Activated T-cell treated with anti-CD3 and anti-CD28 coated beads, Interleukin-2, amount 50 U/mL, for 72 hours (primary cell): Measurements from ENCODE around the gene SCAMP2. TPM values are rescaled to one million over a fixed set of nuclear protein-coding genes. Genes with fewer than 3 reads are reported as not detected.

ENCODE experiments used
- ATAC-seq, 2 donors: fragments of 150-1000 bp; cut with Tn5 transposase; replicated peaks in 1 of 2; 2 replicates each; pipeline ENCODE4 v1.10.0; 2021; ENCODE audit warnings: moderate library complexity in 2 of 2, mild to moderate bottlenecking in 1 of 2
- DNase-seq, 2 donors: peaks; one replicate each; pipeline ENCODE4 v3.0.0; 2021 to 2022; ENCODE audit warnings: mixed read lengths in 1 of 2
- H3K27ac Mint-ChIP-seq: one replicate; pipeline ENCODE4 v1.8.0; 2022; ENCODE audit warnings: mild to moderate bottlenecking, moderate library complexity, mixed read lengths
- H3K27me3 Mint-ChIP-seq: one replicate; pipeline ENCODE4 v1.8.0; 2022; ENCODE audit warnings: low read depth, mixed read lengths
- H3K36me3 Mint-ChIP-seq, 2 donors: one replicate each; pipeline ENCODE4 v1.8.0; 2022; ENCODE audit warnings: mixed read lengths in 2 of 2, mild to moderate bottlenecking in 1 of 2; ENCODE audit not compliant: insufficient read depth in 2 of 2
- H3K4me1 Mint-ChIP-seq: one replicate; pipeline ENCODE4 v1.8.0; 2022; ENCODE audit warnings: low read depth, mixed read lengths
- H3K4me3 Mint-ChIP-seq, 2 donors: one replicate each; pipeline ENCODE4 v1.8.0; 2022; ENCODE audit warnings: mild to moderate bottlenecking in 2 of 2, mixed read lengths in 2 of 2, moderate library complexity in 2 of 2
- H3K9me3 Mint-ChIP-seq, 2 donors: one replicate each; pipeline ENCODE4 v1.8.0; 2022; ENCODE audit warnings: mixed read lengths in 2 of 2
- total RNA-seq, 2 donors: library from RNA; stranded (reverse); gene quantifications; one replicate each; pipeline ENCODE4 v1.2.3, GENCODE V29; 2022

Gene SCAMP2
- total RNA-seq, 2 donors from 2014 or later: 66.4 to 77.0 TPM

DNA sequence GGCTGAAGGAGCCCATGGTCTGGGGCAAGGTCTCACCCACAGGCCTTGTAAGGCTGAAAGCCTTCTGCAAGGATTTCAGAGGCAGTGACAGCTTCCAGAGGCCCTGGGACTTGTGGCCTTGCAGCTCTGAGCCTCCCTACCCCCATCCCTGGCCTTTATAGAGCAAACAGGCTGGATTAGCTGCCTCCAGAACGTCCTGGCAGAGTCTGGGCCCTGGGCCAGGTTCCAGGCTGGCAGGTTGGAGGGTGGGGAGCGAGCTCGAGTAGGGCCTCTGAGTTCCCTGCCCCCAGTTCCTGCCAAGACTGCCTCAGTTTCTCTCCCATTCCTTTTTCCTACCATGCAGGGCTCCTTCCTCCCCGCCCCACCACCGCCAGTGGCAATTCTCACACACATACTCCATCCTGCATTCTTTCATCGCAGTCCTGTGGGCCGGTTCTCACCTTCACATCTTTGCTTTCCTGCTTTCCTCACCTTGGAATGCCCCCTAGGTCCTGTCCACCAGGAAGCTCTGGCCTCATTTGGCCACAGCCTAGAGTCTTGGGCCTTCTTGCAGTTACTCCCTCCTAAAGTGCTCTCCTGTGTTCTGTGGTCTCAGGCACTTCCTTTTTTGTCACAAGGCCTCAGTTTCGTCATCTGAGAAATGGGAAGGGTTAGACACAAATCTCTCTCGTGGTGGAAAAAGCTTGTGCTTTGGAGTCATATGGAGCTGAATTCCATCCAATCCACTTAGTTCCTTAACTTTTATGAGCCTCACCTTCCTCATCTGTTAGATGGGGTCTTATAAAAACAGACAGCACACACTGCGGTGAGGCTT is 57.8 kb downstream of the SCAMP2 start:
- Mint-ChIP-seq H3K4me1 (peaks cover 16% of the 10 kb centered on the region), H3K27me3 (no peaks in the 10 kb centered on the region), H3K9me3 (no peaks in the 10 kb centered on the region), H3K4me3 (no peak overlapping the region), H3K36me3 (no peaks in the 10 kb centered on the region), H3K27ac (no peak overlapping the region)
- no peak for DNase-seq
- ATAC-seq: no peak

DNA sequence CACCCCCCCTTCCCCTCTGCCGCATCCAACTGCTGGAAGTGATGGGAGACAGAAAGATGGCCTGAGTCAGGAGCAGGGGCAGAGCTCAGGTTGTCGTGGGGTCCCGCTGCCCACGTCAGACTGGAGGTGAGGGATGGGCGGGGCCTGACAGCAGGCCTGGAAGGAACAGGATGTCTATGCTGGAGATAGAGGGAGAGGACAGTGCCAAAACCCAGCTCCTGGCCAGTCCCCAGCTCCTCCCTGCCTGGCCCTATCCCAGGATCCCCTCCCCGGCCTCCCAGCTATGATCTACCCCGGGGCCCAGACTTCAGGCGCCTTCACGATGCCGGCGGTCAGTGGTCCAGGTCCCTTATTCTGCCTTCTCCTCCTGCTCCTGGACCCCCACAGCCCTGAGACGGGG is 60.6 kb downstream of the SCAMP2 start, which contains the start of gene LMAN1L:
Gene LMAN1L, plus strand, starts transcription at position 303 of the 400 bp plus-strand sequence. Its CDS starts 20 bp downstream, at position 323.
- peaks cover 23% of the 10 kb centered on the region for H3K4me1 Mint-ChIP-seq

DNA sequence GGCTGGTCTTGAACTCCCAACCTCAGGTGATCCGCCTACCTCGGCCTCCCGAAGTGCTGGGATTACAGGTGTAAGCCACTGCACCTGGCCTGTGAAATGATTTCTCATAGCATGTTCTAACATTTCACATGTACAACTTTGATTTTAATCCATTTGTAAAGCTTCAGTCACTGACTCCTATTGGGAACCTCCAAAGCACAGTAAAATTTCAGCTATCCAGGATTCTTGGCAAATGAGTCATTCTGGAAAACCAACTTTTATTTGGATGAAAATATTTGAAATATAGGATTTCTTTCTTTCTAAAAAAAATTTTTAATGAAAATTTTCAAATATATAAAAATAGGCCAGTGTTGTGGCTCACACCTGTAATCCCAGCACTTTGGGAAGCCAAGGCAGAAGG is 63.2 kb downstream of the SCAMP2 start:
- Mint-ChIP-seq H3K27me3 (no peaks in the 10 kb centered on the region), H3K36me3 (peaks cover 0 to under 1% of the 10 kb centered on the region in 2 donors), H3K9me3 (no peaks in the 10 kb centered on the region), H3K4me3 (no peak overlapping the region), H3K4me1 (peaks cover 26% of the 10 kb centered on the region), H3K27ac (no peak overlapping the region)
- DNase-seq (no peak), ATAC-seq (no peak)

More for the DNA sequence above, 60.6 kb downstream of the SCAMP2 start, which contains the start of gene LMAN1L:
- DNase-seq (no peak), ATAC-seq (peak; percentile 8 to 22)
- Mint-ChIP-seq H3K27ac (no peak within 1 kb of the TSS), H3K27me3 (no peaks in the 10 kb centered on the region), H3K9me3 (no peaks in the 10 kb centered on the region), H3K4me3 (no peak within 1 kb of the TSS), H3K36me3 (no peaks in the 10 kb centered on the region)

DNA sequence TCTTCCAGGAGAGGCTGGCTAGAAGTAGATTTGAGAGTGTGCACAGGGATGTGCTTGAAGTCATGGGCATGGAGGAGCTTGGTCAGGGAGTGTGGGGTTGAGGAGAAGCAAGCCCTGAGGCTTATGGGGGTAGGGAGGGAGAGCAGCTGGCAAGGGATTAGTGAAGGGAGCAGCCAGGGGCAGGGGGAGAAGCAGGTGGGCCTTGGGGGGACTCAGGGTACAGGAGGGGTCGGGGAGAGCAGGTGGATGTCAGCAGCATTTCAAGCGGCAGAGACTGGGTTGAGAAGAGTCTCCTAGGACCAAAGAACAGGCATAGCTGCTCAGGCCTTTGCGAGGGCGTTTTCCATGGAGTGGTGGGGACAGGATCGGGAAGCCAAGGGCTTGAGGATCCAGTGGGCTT is 63.9 kb downstream of the SCAMP2 start:
- Mint-ChIP-seq H3K4me1 (peaks cover 29% of the 10 kb centered on the region), H3K36me3 (peaks cover 1 to 3% of the 10 kb centered on the region in 2 donors), H3K4me3 (no peak overlapping the region), H3K9me3 (no peaks in the 10 kb centered on the region), H3K27me3 (no peaks in the 10 kb centered on the region), H3K27ac (peak overlapping the region; percentile 1)
- peak in 1 of 2 donors; percentile 12 for ATAC-seq
- DNase-seq: no peak

DNA sequence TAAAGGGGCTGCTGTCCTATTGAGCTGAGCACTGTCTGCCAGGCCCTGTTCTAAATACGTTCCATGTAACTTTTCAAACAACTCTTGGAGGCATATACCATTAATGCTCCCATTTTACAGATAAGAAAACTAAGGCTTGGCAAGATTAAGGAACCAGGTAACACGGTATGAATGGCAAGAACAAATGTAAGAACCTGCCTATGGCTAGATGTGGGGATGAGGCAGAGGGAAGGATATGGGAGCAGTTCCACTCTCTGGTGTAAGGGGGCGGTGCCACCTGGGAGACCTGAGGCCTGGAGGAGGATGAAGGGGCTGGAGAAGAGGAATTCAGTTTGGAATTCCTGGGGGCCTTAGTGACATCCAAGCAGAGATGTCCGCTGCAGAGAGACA is 64.3 kb downstream of the SCAMP2 start:
- ATAC-seq (no peak), DNase-seq (no peak)
- Mint-ChIP-seq H3K27ac (peak overlapping the region; percentile 1), H3K4me1 (peaks cover 29% of the 10 kb centered on the region), H3K9me3 (no peaks in the 10 kb centered on the region), H3K36me3 (peaks cover 5 to 6% of the 10 kb centered on the region in 2 donors), H3K27me3 (no peaks in the 10 kb centered on the region), H3K4me3 (no peak overlapping the region)

DNA sequence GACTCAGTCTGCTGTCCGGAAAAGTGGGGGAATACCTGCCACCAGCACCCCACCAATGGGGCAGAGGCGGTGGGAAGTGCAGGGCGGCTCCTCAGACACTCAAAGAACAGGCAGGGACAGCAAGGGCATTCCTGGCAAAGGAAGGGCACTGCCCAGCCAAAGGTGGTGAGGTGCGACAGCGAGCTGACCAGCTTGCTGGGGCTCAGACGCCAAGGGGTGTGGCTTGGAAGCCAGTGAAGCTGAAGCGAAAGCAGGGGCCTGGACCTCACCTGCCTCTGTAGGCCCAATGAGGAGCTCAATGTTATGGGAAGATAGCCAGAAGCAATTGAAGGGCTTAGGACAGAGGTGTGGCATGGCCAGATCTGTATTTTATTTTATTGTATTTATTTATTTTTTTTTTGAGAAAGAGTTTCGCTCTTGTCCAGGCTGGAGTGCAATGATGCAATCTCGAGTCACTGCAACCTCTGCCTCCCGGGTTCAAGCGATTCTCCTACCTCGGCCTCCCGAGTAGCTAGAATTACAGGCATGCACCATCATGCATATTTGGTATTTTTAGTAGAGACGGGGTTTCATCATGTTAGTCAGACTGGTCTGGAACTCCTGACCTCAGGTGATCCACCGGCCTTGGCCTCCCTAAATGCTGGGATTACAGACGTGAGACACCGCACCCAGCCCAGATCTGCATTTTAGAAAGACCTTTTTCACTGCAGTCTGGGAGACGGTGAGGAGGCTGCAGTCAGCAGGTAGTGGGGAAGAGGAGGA is 64.9 kb downstream of the SCAMP2 start:
- Mint-ChIP-seq H3K27ac (peak overlapping the region; percentile 10), H3K27me3 (no peaks in the 10 kb centered on the region), H3K4me3 (no peak overlapping the region), H3K4me1 (peaks cover 29% of the 10 kb centered on the region), H3K36me3 (peaks cover 5 to 6% of the 10 kb centered on the region in 2 donors), H3K9me3 (no peaks in the 10 kb centered on the region)
- DNase-seq: no peak
- no peak for ATAC-seq

DNA sequence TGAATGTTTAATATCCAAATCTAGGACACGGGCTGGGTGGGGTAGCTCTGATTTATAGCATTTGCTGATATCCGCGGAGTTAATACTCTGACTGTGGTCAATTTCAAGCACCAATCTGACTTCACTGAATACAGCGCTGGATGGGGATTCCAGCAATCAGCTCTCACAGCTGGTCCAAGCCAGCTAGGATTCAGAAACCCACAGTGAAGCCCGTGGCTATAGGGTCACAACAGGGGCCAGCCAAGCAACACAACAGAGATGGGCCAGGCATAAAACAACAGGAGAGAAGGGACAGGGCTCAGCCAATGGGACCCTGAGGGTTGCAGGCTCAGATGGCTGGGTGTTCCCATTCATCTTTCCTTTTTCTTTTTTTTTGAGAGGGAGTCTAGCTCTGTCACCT is 65.9 kb downstream of the SCAMP2 start:
- peaks cover 5 to 9% of the 10 kb centered on the region in 2 donors for H3K36me3 Mint-ChIP-seq
- ATAC-seq (no peak), DNase-seq (no peak)
- H3K9me3 Mint-ChIP-seq: no peaks in the 10 kb centered on the region
- no peak overlapping the region for H3K27ac Mint-ChIP-seq
- H3K4me1 Mint-ChIP-seq: peaks cover 29% of the 10 kb centered on the region
- H3K4me3 Mint-ChIP-seq: no peak overlapping the region
- H3K27me3 Mint-ChIP-seq: no peaks in the 10 kb centered on the region

DNA sequence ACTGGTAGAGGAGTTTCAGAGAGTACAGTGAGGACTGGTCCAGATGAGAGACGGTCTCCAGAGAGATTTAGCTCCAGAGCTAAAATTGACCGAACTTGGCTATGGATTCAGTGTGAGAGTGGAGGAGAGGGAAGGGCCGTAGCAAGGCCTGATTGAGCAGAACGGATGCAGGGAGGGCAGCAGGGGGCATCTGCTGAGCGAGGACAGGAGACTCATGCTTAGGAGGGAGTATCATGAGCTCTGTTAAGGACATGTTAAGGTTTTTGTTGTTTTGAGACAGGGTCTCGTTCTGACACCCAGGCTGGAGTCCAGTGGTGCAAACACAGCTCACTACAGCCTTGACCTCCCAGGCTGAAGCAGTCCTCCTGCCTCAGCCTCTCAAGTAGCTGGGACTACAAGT is 68.2 kb downstream of the SCAMP2 start:
- no peak overlapping the region for H3K4me3 Mint-ChIP-seq
- H3K4me1 Mint-ChIP-seq: peaks cover 33% of the 10 kb centered on the region
- peaks cover 5 to 17% of the 10 kb centered on the region in 2 donors for H3K36me3 Mint-ChIP-seq
- no peak for ATAC-seq
- no peak for DNase-seq
- no peaks in the 10 kb centered on the region for H3K9me3 Mint-ChIP-seq
- H3K27ac Mint-ChIP-seq: peak overlapping the region; percentile 7
- H3K27me3 Mint-ChIP-seq: no peaks in the 10 kb centered on the region

DNA sequence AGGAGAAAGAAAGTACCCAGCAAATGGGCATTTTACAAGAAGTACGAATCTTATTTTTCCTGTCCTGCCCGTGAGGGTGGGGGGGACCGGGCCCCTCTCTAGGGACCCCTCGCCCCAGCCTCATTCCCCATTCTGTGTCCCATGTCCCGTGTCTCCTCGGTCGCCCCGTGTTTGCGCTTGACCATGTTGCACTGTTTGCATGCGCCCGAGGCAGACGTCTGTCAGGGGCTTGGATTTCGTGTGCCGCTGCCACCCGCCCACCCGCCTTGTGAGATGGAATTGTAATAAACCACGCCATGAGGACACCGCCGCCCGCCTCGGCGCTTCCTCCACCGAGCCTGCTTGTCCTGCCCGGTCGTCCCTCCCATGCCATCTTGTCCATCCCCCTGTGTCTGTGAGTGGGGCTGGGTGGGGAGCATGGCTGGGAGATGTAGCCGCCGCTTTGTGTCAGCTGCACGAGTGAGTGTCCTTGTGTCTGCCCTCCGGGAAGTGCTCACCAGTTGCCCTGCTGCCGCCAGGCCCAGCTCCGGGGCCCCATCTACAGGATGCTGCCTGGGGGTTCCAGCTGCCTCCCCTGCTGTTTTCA is 70.2 kb downstream of the SCAMP2 start:
- H3K4me1 Mint-ChIP-seq: peaks cover 36% of the 10 kb centered on the region
- H3K4me3 Mint-ChIP-seq: no peak overlapping the region
- H3K27me3 Mint-ChIP-seq: no peaks in the 10 kb centered on the region
- DNase-seq (no peak), ATAC-seq (no peak)
- no peak overlapping the region for H3K27ac Mint-ChIP-seq
- H3K36me3 Mint-ChIP-seq: peaks cover 5 to 19% of the 10 kb centered on the region in 2 donors
- H3K9me3 Mint-ChIP-seq: no peaks in the 10 kb centered on the region

DNA sequence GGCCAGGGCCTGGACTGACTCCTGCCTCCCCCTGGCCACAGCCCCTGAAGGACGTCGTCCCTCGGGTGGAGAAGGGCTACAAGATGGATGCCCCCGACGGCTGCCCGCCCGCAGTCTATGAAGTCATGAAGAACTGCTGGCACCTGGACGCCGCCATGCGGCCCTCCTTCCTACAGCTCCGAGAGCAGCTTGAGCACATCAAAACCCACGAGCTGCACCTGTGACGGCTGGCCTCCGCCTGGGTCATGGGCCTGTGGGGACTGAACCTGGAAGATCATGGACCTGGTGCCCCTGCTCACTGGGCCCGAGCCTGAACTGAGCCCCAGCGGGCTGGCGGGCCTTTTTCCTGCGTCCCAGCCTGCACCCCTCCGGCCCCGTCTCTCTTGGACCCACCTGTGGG is 70.9 kb downstream of the SCAMP2 start:
- DNase-seq: no peak
- H3K27me3 Mint-ChIP-seq: no peaks in the 10 kb centered on the region
- H3K9me3 Mint-ChIP-seq: no peaks in the 10 kb centered on the region
- H3K4me3 Mint-ChIP-seq: no peak overlapping the region
- H3K4me1 Mint-ChIP-seq: peaks cover 38% of the 10 kb centered on the region
- H3K27ac Mint-ChIP-seq: no peak overlapping the region
- no peak for ATAC-seq
- peaks cover 5 to 20% of the 10 kb centered on the region in 2 donors for H3K36me3 Mint-ChIP-seq

DNA sequence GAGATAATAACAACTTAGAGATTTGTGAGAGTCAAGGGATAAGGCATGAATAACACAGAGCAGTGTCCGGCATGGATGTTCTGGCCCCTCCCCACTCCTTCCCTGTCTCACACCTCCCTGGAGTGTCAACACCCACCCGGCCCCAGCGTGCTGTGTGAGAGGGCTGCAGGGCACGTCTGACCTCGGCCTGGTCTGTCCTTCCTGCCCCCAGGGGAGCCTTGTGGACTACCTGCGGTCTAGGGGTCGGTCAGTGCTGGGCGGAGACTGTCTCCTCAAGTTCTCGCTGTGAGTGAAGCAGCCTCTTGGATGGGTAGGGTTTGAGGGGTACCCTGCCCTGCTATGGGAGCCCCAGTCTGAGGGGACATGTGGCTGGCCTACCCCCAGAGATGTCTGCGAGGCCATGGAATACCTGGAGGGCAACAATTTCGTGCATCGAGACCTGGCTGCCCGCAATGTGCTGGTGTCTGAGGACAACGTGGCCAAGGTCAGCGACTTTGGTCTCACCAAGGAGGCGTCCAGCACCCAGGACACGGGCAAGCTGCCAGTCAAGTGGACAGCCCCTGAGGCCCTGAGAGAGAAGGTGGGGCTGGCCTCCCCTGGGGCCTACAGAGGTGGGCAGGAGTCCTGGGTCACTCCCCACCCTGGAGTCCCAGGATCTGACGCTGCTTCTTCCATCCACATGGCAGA is 71.7 kb downstream of the SCAMP2 start:
- no peak for DNase-seq
- no peak overlapping the region for H3K27ac Mint-ChIP-seq
- H3K27me3 Mint-ChIP-seq: no peaks in the 10 kb centered on the region
- H3K36me3 Mint-ChIP-seq: peaks cover 5 to 20% of the 10 kb centered on the region in 2 donors
- peaks cover 38% of the 10 kb centered on the region for H3K4me1 Mint-ChIP-seq
- no peaks in the 10 kb centered on the region for H3K9me3 Mint-ChIP-seq
- H3K4me3 Mint-ChIP-seq: no peak overlapping the region
- ATAC-seq: no peak

DNA sequence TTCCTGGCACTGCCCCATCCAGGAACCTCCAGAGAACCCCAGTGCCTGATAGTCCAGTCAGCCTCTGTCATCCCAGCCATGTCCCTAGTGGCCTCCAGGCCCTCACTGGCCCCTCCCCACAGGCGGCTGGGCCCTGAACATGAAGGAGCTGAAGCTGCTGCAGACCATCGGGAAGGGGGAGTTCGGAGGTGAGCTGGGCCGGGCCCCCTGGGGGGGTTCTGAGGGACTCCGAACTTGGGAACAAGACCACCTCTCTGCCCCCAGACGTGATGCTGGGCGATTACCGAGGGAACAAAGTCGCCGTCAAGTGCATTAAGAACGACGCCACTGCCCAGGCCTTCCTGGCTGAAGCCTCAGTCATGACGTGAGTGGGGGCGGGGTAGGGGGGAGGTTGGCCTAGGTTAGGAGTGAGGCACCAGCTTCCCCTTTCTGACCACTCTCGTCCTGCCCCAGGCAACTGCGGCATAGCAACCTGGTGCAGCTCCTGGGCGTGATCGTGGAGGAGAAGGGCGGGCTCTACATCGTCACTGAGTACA is 72.5 kb downstream of the SCAMP2 start:
- ATAC-seq (no peak), DNase-seq (no peak)
- Mint-ChIP-seq H3K4me3 (no peak overlapping the region), H3K27ac (peak overlapping the region; percentile 80), H3K36me3 (peaks cover 5 to 25% of the 10 kb centered on the region in 2 donors), H3K4me1 (peaks cover 43% of the 10 kb centered on the region), H3K27me3 (no peaks in the 10 kb centered on the region), H3K9me3 (no peaks in the 10 kb centered on the region)
